Liver (tissue), 9 donors: Measurements from ENCODE around the gene FAM219A. TPM values are rescaled to one million over a fixed set of nuclear protein-coding genes. Genes with fewer than 3 reads are reported as not detected.
A peak's percentile ranks its signal among the peaks of the same experiment; 100 is the strongest.
"Not testable (repeated sequence)": the region's sequence is repeated elsewhere in the genome, so short reads cannot be mapped to it uniquely, and the experiment has no call there.

Experiments
- DNase-seq: peaks from one replicate; pipeline ENCODE4 v3.0.0-alpha.2; 2017; ENCODE audit warnings: low spot score
- H3K27ac ChIP-seq, 2 donors: one replicate each; pipeline ENCODE4 v1.7.0; 2013; ENCODE audit warnings: inconsistent platforms in 2 of 2, low read length in 2 of 2, control low read depth in 1 of 2, low read depth in 1 of 2, mild to moderate bottlenecking in 1 of 2
- H3K27me3 ChIP-seq, 4 donors: one replicate each; pipeline versions ENCODE4 v1.6.1 to v1.7.0; 2013; ENCODE audit warnings: low read length in 3 of 4, inconsistent platforms in 1 of 4, mild to moderate bottlenecking in 1 of 4, moderate library complexity in 1 of 4; ENCODE audit not compliant: control insufficient read depth in 4 of 4, insufficient read depth in 4 of 4
- H3K36me3 ChIP-seq, 4 donors: one replicate each; pipeline versions ENCODE4 v1.6.1 to v1.7.0; 2013; ENCODE audit warnings: low read length in 3 of 4, mild to moderate bottlenecking in 3 of 4, low read depth in 1 of 4, moderate library complexity in 1 of 4; ENCODE audit not compliant: control insufficient read depth in 4 of 4, insufficient read depth in 3 of 4
- H3K4me1 ChIP-seq, 4 donors: one replicate each; pipeline versions ENCODE4 v1.6.1 to v1.7.0; 2013; ENCODE audit warnings: low read length in 3 of 4, mild to moderate bottlenecking in 3 of 4, moderate library complexity in 1 of 4; ENCODE audit not compliant: control insufficient read depth in 4 of 4, insufficient read depth in 4 of 4
- H3K4me3 ChIP-seq, 3 donors: one replicate each; pipeline versions ENCODE4 v1.6.1 to v1.7.0; 2013; ENCODE audit warnings: low read length in 3 of 3, control low read depth in 1 of 3, low read depth in 1 of 3, mild to moderate bottlenecking in 1 of 3
- H3K9ac ChIP-seq, 2 donors: one replicate each; pipeline ENCODE4 v1.7.0; 2013; ENCODE audit warnings: low read length in 2 of 2, mild to moderate bottlenecking in 2 of 2, moderate library complexity in 2 of 2, control low read depth in 1 of 2, low read depth in 1 of 2
- H3K9me3 ChIP-seq, 4 donors: one replicate each; pipeline versions ENCODE4 v1.6.1 to v1.7.0; 2013; ENCODE audit warnings: low read length in 3 of 4; ENCODE audit not compliant: control insufficient read depth in 4 of 4
- ATF3 ChIP-seq: IDR thresholded peaks from 2 replicates; pipeline ENCODE4 v1.6.1; 2016; ENCODE audit warnings: antibody characterized with exemption
- CTCF ChIP-seq: fragments of 150-350 bp; IDR thresholded peaks from 2 replicates; pipeline ENCODE4 v1.5.1; 2017; ENCODE audit warnings: improper control_type of control experiment, low read depth, low read length; ENCODE audit not compliant: missing input control
- EGR1 ChIP-seq, 2 donors: IDR thresholded peaks; 2 replicates each; pipeline ENCODE4 v1.6.1; 2016 to 2018; ENCODE audit warnings: antibody characterized with exemption in 2 of 2, low read depth in 2 of 2
- FOXA2 ChIP-seq: IDR thresholded peaks from 2 replicates; pipeline ENCODE4 v1.6.1; 2016; ENCODE audit warnings: antibody characterized with exemption
- GABPA ChIP-seq, 2 donors: IDR thresholded peaks in 1 of 2; conservative IDR thresholded peaks in 1 of 2; 2 replicates each; pipeline ENCODE4 v1.6.1; 2016; ENCODE audit warnings: antibody characterized with exemption in 2 of 2, mild to moderate bottlenecking in 1 of 2, moderate library complexity in 1 of 2
- HNF4G ChIP-seq: IDR thresholded peaks from 2 replicates; pipeline ENCODE4 v1.6.1; 2016; ENCODE audit warnings: antibody characterized with exemption
- JUND ChIP-seq, 2 donors: IDR thresholded peaks; 2 replicates each; pipeline ENCODE4 v1.6.1; 2016; ENCODE audit warnings: antibody characterized with exemption in 2 of 2
- MAX ChIP-seq: IDR thresholded peaks from 2 replicates; pipeline ENCODE4 v1.6.1; 2016; ENCODE audit warnings: antibody characterized with exemption
- RAD21 ChIP-seq, 2 donors: IDR thresholded peaks; 2 replicates each; pipeline ENCODE4 v1.6.1; 2016; ENCODE audit warnings: antibody characterized with exemption in 2 of 2, mild to moderate bottlenecking in 2 of 2
- SP1 ChIP-seq: IDR thresholded peaks from 2 replicates; pipeline ENCODE4 v1.6.1; 2018; ENCODE audit warnings: antibody characterized with exemption, mild to moderate bottlenecking
- TAF1 ChIP-seq: conservative IDR thresholded peaks from 2 replicates; pipeline ENCODE4 v1.6.1; 2016; ENCODE audit warnings: antibody characterized with exemption, mild to moderate bottlenecking
- ZBTB33 ChIP-seq: IDR thresholded peaks from 2 replicates; pipeline ENCODE4 v1.6.1; 2016; ENCODE audit warnings: antibody characterized with exemption
- WGBS: extraction: QIAGEN DNeasy Blood & Tissue Kit; methylation state at CpG from one replicate; pipeline ENCODE4 v1.1.7; 2013; 5-methylcytosine and 5-hydroxymethylcytosine counted together
- polyA plus RNA-seq, 2 donors: library from polyadenylated mRNA; stranded (reverse) in 1 of 2; unstranded in 1 of 2; fragments of 200-250 nt in 1 of 2; fragments of >200 nt in 1 of 2; fragmentation: Nextera tagmentation in 1 of 2; extraction: Ambion mirVana in 1 of 2; gene quantifications; one replicate each; pipeline versions ENCODE4 v1.2.1 to v1.2.3, GENCODE V29; 2013 to 2015
- total RNA-seq, 2 donors: library from RNA; depleted of rRNA; stranded (reverse); fragments of >200 nt; gene quantifications; one replicate each; pipeline ENCODE4 v1.2.3, GENCODE V29; 2014
- donor health status: healthy.
- donor health status: healthy.
- donor health status: healthy.
- donor health status: healthy.
- donor health status: healthy.

The FAM219A gene
- total and polyA plus RNA-seq, 4 donors = 1.6 to 3.6 (median 2.4) TPM

- no peak for TF ChIP-seq SP1
- no peak for TF ChIP-seq JUND (IDR thresholded peaks at IDR 0.05)
- TF ChIP-seq CTCF = no peak
- TF ChIP-seq EGR1 (IDR thresholded peaks at IDR 0.05; ENCODE audit: low read depth in 2 of 2) = no peak
- no peak for TF ChIP-seq ZBTB33
- TF ChIP-seq TAF1 = no peak
- TF ChIP-seq ATF3 = no peak
- no peak for TF ChIP-seq MAX
- no peak for TF ChIP-seq GABPA (IDR thresholded peaks at IDR 0.05 in 1 of 2, conservative IDR thresholded peaks at IDR 0.05 in 1 of 2)
- TF ChIP-seq FOXA2 = no peak
- no peak for TF ChIP-seq RAD21 (IDR thresholded peaks at IDR 0.05)
- no peak for TF ChIP-seq HNF4G
- Histone ChIP-seq H3K4me1 (peaks cover 10 to 53% (median 40%) of the 10 kb centered on the region in 4 donors), H3K4me3 (no peak overlapping the region), H3K9me3 (no peaks in the 10 kb centered on the region), H3K27me3 (no peaks in the 10 kb centered on the region), H3K36me3 (peaks cover 3 to 11% (median 7%) of the 10 kb centered on the region in 4 donors), H3K9ac (no peak overlapping the region), H3K27ac (peak overlapping the region in 1 of 2 donors; percentile 30)
- no peak for DNase-seq
- 91% methylated on average over 4 of the region's 4 CpGs for WGBS
These were observed 88.7 kb downstream of the FAM219A start for GRCh38 chr9:34369636-34370035.

GRCh38 chr9:34368796-34369195 is 89.6 kb downstream of the FAM219A start:
- Histone ChIP-seq H3K4me1 (peaks cover 10 to 49% (median 35%) of the 10 kb centered on the region in 4 donors), H3K36me3 (peaks cover 3 to 11% (median 7%) of the 10 kb centered on the region in 4 donors)
- not testable (repeated sequence) for DNase-seq, H3K4me3 ChIP-seq, H3K9ac ChIP-seq, H3K9me3 ChIP-seq, H3K27ac ChIP-seq, H3K27me3 ChIP-seq
- 95% methylated on average over 5 of the region's 5 CpGs for WGBS

- not testable (repeated sequence) for H3K9me3 ChIP-seq, H3K9ac ChIP-seq, DNase-seq, H3K4me3 ChIP-seq, H3K27me3 ChIP-seq, H3K27ac ChIP-seq
- 98% methylated on average over 3 of the region's 3 CpGs for WGBS
- H3K36me3 ChIP-seq = peaks cover 3 to 11% (median 7%) of the 10 kb centered on the region in 4 donors
- H3K4me1 ChIP-seq = peaks cover 10 to 45% (median 33%) of the 10 kb centered on the region in 4 donors
These were observed 90.5 kb downstream of the FAM219A start for GRCh38 chr9:34367751-34368410.
